GM10266 (cell line): ENCODE results near the gene PTX4.

Source experiments
- DNase-seq: peaks from one replicate; pipeline ENCODE4 v3.0.0; 2012; ENCODE audit errors: extremely low spot score
- TF ChIP-seq, protein P1 (sequence below): IDR thresholded peaks from 2 replicates; pipeline ENCODE4 v1.5.1; 2012; ENCODE audit warnings: mild to moderate bottlenecking, low read depth; ENCODE audit not compliant: control insufficient read depth, insufficient read depth; ENCODE audit errors: missing control alignments

PTX4 gene

DNA sequence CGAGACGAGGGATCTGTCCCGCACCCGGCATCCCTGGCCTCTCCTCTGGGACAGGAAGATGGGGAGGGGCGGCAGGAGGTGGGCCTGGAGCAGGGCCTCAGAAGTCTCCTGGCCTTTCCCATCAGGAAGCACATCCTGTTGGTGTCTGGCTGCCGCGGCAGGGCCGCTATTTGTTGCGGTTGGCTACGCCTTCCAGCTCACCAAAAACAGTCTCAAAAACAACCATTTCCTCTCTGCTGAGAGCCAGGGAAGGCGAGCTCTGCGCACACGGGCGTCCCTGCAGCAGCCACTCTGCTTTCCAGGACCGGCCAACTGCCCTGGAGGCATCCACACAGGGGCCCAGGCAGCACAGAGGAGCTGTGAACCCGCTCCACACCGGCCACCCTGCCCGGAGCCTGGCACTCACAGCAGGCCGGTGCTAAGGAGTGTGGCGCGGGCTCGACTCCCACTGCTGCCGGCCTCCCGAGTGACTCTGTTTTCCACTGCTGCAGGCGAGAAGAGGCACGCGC, 44.8 kb upstream of the PTX4 start, which contains the start of gene TMEM204:
Gene TMEM204 (plus strand): TSS at position 224 of the 509 bp plus-strand sequence. CDS start 610 bp downstream, outside the sequence.
- no peak for DNase-seq
- TF ChIP-seq, protein P1, sequence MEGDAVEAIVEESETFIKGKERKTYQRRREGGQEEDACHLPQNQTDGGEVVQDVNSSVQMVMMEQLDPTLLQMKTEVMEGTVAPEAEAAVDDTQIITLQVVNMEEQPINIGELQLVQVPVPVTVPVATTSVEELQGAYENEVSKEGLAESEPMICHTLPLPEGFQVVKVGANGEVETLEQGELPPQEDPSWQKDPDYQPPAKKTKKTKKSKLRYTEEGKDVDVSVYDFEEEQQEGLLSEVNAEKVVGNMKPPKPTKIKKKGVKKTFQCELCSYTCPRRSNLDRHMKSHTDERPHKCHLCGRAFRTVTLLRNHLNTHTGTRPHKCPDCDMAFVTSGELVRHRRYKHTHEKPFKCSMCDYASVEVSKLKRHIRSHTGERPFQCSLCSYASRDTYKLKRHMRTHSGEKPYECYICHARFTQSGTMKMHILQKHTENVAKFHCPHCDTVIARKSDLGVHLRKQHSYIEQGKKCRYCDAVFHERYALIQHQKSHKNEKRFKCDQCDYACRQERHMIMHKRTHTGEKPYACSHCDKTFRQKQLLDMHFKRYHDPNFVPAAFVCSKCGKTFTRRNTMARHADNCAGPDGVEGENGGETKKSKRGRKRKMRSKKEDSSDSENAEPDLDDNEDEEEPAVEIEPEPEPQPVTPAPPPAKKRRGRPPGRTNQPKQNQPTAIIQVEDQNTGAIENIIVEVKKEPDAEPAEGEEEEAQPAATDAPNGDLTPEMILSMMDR, result no peak

DNA sequence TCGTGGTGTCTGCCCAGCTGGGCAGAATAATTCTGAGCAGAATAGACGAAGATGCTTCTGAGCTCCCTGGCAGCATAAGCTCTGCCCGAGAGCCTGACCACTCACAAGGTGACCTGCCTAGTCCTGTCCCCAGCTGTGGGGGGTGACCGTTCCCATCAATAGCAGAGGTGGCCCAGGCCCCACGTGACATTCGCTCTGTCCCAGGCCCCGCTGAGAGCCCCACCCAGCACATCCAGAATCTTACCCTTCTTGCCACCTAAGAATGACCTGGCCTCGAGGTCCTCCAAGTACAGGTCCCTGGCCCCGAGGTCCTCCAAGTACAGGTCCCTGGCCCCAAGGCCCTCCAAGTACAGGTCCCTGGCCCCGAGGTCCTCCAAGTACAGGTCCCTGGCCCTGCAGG, 44.0 kb upstream of the PTX4 start:
- DNase-seq, result no peak
- TF ChIP-seq, protein P1, result no peak

DNA sequence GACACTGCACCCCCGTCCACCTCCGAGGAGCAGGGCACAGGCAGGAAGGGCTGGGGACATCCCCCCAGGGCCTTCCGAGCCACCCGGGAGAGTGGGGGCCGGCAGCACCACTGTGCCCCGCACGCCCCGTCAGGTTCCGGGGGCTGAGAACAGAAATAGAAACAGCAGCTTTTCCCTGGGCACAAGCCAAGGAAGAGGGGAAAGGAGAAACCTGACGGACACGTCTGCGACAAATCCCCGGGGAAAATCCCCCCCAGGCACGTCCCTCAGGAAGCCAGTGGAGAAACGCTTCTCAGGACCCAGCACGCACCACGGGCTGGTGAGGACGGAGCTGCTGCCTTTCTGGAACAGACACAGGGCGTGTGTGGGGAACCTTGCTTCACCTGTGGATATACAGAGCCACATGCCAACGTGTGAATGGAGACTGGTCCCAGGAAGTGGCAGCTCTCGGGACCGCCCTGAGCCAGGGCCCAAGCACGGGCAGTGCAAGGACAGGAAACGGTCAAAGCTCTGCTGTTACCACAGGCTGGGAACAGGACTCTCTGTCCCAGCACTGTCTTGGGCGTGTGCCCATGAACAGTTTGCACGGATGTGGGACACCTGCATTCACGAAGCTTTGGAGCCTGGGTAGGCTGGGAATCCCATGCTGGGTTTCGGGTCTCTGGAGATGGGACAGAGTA, 43.5 kb upstream of the PTX4 start:
- TF ChIP-seq, protein P1, result no peak
- DNase-seq, result no peak

DNA sequence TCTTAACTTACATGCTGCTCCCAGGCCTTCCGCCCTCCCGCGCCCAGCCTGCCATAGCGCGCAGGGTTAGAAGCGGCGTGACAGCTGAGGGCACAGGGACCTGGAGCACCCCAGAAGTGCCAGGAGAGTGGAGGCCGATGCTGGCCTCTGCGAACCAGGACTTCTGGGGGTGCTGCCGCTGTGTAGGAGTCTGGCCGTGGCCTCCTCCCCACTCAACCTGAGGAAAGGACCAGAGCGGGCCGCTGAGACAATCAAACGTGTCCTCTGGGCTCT, 42.8 kb upstream of the PTX4 start:
- TF ChIP-seq, protein P1, result no peak
- DNase-seq, result no peak

DNA sequence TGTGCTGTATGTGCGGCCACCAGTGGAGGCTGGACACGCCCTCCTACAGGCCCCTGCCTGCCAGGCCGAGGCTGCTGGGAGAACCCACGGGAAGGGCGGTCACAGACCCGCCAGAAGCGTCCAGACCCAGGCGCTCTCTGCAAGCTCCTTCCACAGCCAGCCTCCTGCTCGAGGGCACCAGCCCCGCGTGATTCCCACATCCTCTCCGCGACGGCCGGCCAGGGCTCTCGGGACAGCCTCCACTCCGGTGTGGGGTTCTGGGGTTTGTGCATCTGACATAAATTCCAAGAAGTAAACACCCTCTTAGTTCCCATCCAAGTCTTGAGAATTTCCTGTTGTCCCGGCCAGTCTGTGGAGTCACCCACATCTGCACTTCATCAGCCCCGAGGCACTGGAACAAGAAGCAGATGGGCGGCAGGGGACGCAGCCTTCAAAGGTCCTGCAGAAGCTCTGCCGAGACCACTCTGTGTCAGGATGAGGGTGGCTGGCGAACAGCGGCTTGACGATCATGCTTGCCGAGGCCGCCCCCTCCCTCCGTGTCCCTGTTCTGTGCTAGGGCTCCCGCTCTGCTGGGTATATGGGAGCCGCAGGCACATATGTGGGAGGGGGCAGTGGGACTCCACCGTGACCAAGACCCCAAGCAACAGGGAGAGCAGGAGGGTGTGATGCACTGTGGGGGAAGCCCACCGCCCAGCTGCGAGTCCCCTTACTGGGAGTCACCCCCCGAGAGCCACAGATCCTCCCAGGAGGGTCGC, 42.3 kb upstream of the PTX4 start:
- TF ChIP-seq, protein P1, result no peak

DNA sequence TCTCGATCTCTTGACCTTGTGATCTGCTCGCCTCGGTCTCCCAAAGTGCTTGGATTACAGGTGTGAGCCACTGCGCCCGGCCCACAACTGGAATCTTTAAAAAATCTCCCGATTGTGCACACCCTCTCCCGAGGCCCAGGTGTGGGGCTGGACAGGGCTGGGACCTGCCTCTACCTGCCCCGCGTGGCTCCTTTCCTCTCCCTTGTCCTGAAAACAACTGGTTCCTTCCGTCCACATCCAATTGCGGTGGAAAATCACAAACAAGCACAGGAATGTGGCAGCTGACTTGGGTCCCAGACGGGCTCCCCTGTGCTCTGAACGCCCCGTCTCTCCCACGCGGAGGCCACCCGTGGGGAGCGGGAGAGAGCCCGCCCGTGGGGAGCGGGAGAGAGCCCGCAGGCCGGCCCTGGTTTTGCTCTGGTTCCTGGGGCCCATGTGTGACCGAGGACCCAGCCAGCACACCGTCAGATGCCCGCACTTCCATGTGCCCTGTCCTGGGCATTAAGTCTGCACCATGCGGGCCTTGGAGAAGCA, 41.7 kb upstream of the PTX4 start:
- TF ChIP-seq, protein P1, result no peak
- no peak for DNase-seq

More for the DNA sequence above, 42.3 kb upstream of the PTX4 start:
- no peak for DNase-seq
